Kidney (tissue), 14 donors: ENCODE results near the gene DPP10. TPM values are rescaled to one million over a fixed set of nuclear protein-coding genes. Genes with fewer than 3 reads are reported as not detected.
A peak's percentile ranks its signal among the peaks of the same experiment; 100 is the strongest.

Experiments used
- DNase-seq, 5 donors: peaks; one replicate each; pipeline ENCODE4 v3.0.0-alpha.2; 2013 to 2020
- FAIRE-seq: peaks from 2 replicates; lab custom pipeline; 2012; peaks lifted over from hg19 to GRCh38; lab: Jason Lieb, UNC
- H3K27ac ChIP-seq, 2 donors: one replicate each; pipeline ENCODE4 v1.7.0; 2013; ENCODE audit warnings: low read depth in 2 of 2, low read length in 2 of 2, inconsistent platforms in 1 of 2
- H3K27me3 ChIP-seq: one replicate; pipeline ENCODE4 v1.7.1; 2013; ENCODE audit warnings: low read length, inconsistent platforms; ENCODE audit not compliant: control insufficient read depth, insufficient read depth
- H3K36me3 ChIP-seq, 3 donors: one replicate each; pipeline versions ENCODE4 v1.7.0 to v1.7.1; 2013; ENCODE audit warnings: low read length in 3 of 3, control low read depth in 1 of 3, inconsistent platforms in 1 of 3; ENCODE audit not compliant: insufficient read depth in 3 of 3, control insufficient read depth in 2 of 3
- H3K4me1 ChIP-seq, 3 donors: one replicate each; pipeline versions ENCODE4 v1.7.0 to v1.7.1; 2013; ENCODE audit warnings: low read length in 3 of 3, inconsistent platforms in 1 of 3, low read depth in 1 of 3; ENCODE audit not compliant: control insufficient read depth in 2 of 3, insufficient read depth in 2 of 3
- H3K4me3 ChIP-seq, 3 donors: one replicate each; pipeline versions ENCODE4 v1.7.0 to v1.8.1; 2013; ENCODE audit warnings: low read length in 3 of 3, control low read depth in 1 of 3, inconsistent platforms in 1 of 3
- H3K9ac ChIP-seq, 3 donors: one replicate each; pipeline versions ENCODE4 v1.7.0 to v1.7.1; 2013; ENCODE audit warnings: low read length in 3 of 3, control low read depth in 1 of 3, inconsistent platforms in 1 of 3
- H3K9me3 ChIP-seq, 3 donors: one replicate each; pipeline versions ENCODE4 v1.7.0 to v1.7.1; 2013; ENCODE audit warnings: low read length in 3 of 3, control low read depth in 1 of 3, inconsistent platforms in 1 of 3; ENCODE audit not compliant: control insufficient read depth in 2 of 3, insufficient read depth in 1 of 3
- intact Hi-C: fragments of 100-400 bp; cut with DNase I; formaldehyde crosslinking; loops from one replicate; pipeline ENCODE4 v1.11.1; 2022
- polyA plus RNA-seq: library from polyadenylated mRNA; stranded (reverse); fragments of 350-450 nt; fragmentation: Illumina TruSeq; extraction: RNeasy Lipid Tissue Mini Kit (QIAGEN cat#74804); gene quantifications from one replicate; pipeline ENCODE4 v1.2.3, GENCODE V29; 2014; ENCODE audit warnings: low read depth, low replicate concordance; ENCODE audit not compliant: insufficient read depth
- total RNA-seq: library from RNA; stranded (reverse); fragmentation: NEBNext Ultra II Directional; extraction: Animal tissue kit (Norgen Biotek cat#: 25700); gene quantifications from one replicate; pipeline ENCODE4 v1.2.1, GENCODE V29; 2021
- TF ChIP-seq, protein P1 (sequence below): IDR thresholded peaks from 3 replicates; pipeline ENCODE4 v1.5.1; 2012; ENCODE audit warnings: mild to moderate bottlenecking, moderate library complexity, borderline replicate concordance; ENCODE audit not compliant: insufficient read depth; ENCODE audit errors: extremely low read depth
- donor health status: control.
- donor health status: control.
- donor health status: control.
- donor health status: control.
- donor health status: control.
- donor health status: DM: yes; HTN: yes; CAD: no.
- donor health status: Normal renal cell carcinoma (clear cell type).

Gene DPP10
- total and polyA plus RNA-seq, 2 donors from 2014 or later, result 0.67 TPM; not detected in 1

DNA sequence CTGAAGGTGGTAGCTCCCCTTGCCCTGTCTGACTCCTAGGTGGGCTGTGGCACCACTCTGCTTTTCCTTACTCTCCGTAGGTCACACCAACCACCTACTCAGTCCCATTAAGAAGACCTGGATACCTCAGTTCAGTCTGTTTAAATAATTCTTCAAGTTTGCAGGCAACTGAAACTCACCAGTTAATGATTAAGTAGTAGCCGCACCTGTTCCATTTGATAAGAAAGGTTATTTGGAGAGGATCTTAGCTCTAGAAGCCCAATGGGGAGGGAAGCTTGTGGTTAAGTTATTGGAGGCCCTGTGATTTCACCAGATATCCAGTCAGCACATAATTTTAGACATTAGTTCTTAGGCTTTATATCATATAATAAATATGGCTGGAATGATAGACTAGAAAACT is 1193.0 kb downstream of the DPP10 start:
- no peak for DNase-seq
- TF ChIP-seq, protein P1, sequence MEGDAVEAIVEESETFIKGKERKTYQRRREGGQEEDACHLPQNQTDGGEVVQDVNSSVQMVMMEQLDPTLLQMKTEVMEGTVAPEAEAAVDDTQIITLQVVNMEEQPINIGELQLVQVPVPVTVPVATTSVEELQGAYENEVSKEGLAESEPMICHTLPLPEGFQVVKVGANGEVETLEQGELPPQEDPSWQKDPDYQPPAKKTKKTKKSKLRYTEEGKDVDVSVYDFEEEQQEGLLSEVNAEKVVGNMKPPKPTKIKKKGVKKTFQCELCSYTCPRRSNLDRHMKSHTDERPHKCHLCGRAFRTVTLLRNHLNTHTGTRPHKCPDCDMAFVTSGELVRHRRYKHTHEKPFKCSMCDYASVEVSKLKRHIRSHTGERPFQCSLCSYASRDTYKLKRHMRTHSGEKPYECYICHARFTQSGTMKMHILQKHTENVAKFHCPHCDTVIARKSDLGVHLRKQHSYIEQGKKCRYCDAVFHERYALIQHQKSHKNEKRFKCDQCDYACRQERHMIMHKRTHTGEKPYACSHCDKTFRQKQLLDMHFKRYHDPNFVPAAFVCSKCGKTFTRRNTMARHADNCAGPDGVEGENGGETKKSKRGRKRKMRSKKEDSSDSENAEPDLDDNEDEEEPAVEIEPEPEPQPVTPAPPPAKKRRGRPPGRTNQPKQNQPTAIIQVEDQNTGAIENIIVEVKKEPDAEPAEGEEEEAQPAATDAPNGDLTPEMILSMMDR, result no peak
- intact Hi-C loops, result no loop called here

DNA sequence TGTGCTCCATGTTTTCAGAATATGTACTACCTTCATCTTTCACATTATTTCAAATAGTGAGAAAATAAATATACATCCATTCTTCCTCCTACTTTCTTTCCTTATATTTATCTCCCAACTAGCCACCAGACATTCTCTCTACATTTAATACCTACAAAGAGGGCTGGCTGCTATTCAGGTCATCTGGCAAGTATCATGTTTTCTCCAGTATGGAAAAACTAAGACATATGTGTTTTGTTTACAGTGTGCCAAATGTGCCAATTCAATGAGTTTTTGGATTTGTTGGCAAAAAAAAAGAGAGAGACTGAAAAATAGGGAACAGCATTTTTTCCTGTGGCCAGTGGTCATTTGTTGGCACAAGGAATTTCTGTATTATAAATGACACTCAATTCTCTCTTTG is 1207.3 kb downstream of the DPP10 start:
- no peaks in the 10 kb centered on the region for H3K9me3 ChIP-seq
- H3K4me3 ChIP-seq, result no peak overlapping the region
- intact Hi-C loops, result no loop called here
- DNase-seq (no peak), FAIRE-seq (no peak)
- no peaks in the 10 kb centered on the region for H3K36me3 ChIP-seq
- no peaks in the 10 kb centered on the region for H3K4me1 ChIP-seq
- H3K9ac ChIP-seq, result no peak overlapping the region
- H3K27me3 ChIP-seq, result no peaks in the 10 kb centered on the region
- TF ChIP-seq, protein P1, result no peak
- H3K27ac ChIP-seq, result no peak overlapping the region

More for the DNA sequence above, 1193.0 kb downstream of the DPP10 start:
- no peak overlapping the region for H3K9ac ChIP-seq
- H3K36me3 ChIP-seq, result no peaks in the 10 kb centered on the region
- H3K4me1 ChIP-seq, result no peaks in the 10 kb centered on the region
- FAIRE-seq, result no peak
- peaks cover 0 to 3% (median 0%) of the 10 kb centered on the region in 3 donors for H3K9me3 ChIP-seq
- no peak overlapping the region for H3K4me3 ChIP-seq
- H3K27ac ChIP-seq, result no peak overlapping the region
- H3K27me3 ChIP-seq, result no peaks in the 10 kb centered on the region

DNA sequence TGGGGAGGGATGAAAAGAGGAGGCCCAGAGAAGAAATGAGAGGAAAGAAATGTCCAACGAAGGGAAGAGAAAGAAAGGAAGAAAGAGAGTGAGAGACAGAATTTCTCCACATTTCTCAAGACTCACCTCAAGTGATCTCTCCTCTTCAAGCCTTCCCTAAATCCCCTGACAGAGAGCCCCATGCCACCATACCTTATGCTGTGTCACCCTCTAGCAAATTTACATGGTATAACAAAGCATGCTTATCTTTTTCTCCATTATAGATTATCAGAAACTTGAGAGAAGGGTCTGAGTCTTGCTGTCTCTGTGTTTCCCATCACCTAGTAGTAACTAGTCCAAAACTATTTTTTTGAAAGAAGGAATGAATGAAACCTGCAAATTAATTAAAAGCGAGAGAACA is 1208.4 kb downstream of the DPP10 start:
- Histone ChIP-seq H3K27me3 (no peaks in the 10 kb centered on the region), H3K9ac (no peak overlapping the region), H3K4me3 (no peak overlapping the region), H3K36me3 (no peaks in the 10 kb centered on the region), H3K9me3 (no peaks in the 10 kb centered on the region), H3K27ac (no peak overlapping the region), H3K4me1 (no peaks in the 10 kb centered on the region)
- intact Hi-C loops, result no loop called here
- DNase-seq (peak in 1 of 5 donors; percentile 11), FAIRE-seq (no peak)
- TF ChIP-seq, protein P1, result no peak

DNA sequence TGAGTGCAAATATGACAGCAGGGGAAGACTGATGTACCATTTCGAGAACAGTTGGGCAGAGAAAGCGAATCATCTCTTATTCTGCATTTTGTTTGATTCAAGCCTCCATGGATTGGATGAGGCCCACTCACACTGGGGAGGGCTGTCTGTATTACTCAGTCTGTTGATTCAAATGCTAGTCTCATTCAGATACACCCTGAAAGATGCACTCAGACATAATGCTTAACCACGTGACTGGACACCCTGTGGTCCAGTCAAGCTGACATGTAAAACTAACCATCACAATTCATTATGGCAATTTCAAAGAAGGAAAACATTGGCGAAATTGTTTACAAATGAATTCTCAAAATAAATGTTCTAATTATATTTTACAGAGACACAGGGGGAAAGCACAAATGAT is 1210.2 kb downstream of the DPP10 start:
- intact Hi-C loops, result no loop called here
- no peaks in the 10 kb centered on the region for H3K4me1 ChIP-seq
- no peak overlapping the region for H3K27ac ChIP-seq
- no peak overlapping the region for H3K9ac ChIP-seq
- H3K9me3 ChIP-seq, result no peaks in the 10 kb centered on the region
- DNase-seq, result no peak
- FAIRE-seq, result no peak
- no peak overlapping the region for H3K4me3 ChIP-seq
- H3K36me3 ChIP-seq, result no peaks in the 10 kb centered on the region
- TF ChIP-seq, protein P1, result no peak
- no peaks in the 10 kb centered on the region for H3K27me3 ChIP-seq
